ENCODE data around the gene CCDC188. TPM values are rescaled to one million over a fixed set of nuclear protein-coding genes. Genes with fewer than 3 reads are reported as not detected.

Gene CCDC188
- total and polyA plus RNA-seq, 2 of the 8 experiments (the other 6 are each of a cell fraction or from before 2014, with no cell fraction given) = not detected

DNA sequence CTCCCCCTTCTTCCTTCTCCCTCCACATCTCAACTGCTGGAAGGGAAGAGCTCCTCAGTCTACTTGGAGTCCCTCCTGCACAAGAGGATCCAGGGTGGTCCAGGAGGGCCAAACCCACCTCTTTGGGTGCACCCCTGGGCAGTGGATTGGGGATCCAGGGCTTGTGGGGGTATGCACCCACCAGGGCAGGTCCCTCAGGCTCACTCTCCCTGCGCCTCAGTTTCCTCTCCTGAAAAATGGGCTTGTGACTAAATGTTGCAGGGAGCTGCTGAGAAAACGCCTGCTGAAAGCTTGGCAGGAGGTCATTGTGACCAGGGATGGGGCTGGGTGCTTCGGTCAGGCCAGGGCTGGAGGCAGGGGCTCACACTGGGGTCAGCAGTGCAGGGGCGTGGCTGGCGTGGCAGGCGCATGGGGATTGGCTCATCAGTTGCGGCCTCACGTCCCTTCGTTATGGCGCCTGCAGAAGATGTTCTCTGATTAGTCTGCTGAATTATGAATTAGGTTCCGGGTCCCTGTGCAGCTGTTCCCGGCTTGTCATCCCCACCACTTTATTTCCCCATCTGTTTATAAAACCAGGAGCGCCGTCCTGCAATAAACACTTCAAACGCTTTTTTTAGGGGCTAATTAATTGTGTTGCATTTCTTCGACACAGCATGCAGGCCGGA lies 25.7 kb upstream of the CCDC188 start:
- Histone ChIP-seq H3K18ac (ENCODE audit: extremely low read depth, low read length) (no peak overlapping the region), H3K9me3 (ENCODE audit: insufficient read depth in 2 of 2, low read depth in 1 of 2, low read length in 1 of 2) (no peaks in the 10 kb centered on the region), H3K14ac (ENCODE audit: insufficient read length) (no peak overlapping the region), H3K4me3 (ENCODE audit: extremely low read depth in 1 of 4, insufficient read depth in 2 of 4, low read depth in 3 of 4, low read length in 4 of 4) (no peak overlapping the region), H4K8ac (ENCODE audit: extremely low read depth, insufficient read depth, low read length) (no peak overlapping the region; the same call in 1 of the 2 replicates), H4K5ac (ENCODE audit: insufficient read length, low read depth, low read length) (no peak overlapping the region), H3K56ac (replicated peaks; ENCODE audit: insufficient read length, low read depth, low read length) (no peak overlapping the region), H3K27ac (ENCODE audit: low read depth, low read length) (no peak overlapping the region), H2BK12ac (ENCODE audit: low read depth, low read length) (no peak overlapping the region), H3K4me2 (ENCODE audit: insufficient read depth in 1 of 2, low read depth in 2 of 2, low read length in 2 of 2) (no peak overlapping the region), H2AFZ (ENCODE audit: low read length) (no peak overlapping the region), H2BK120ac (replicated peaks; ENCODE audit: low read depth, low read length) (no peak overlapping the region), H3K23me2 (ENCODE audit: low read depth, low read length) (no peaks in the 10 kb centered on the region), H4K91ac (replicated peaks; ENCODE audit: insufficient read length, low read length) (no peak overlapping the region), H3K79me1 (ENCODE audit: low read depth, low read length) (no peaks in the 10 kb centered on the region), H3K9ac (replicated peaks in 1 of 4; ENCODE audit: extremely low read depth in 1 of 4, low read depth in 3 of 4, low read length in 3 of 4) (no peak overlapping the region), H2AK5ac (ENCODE audit: low read depth, low read length) (no peak overlapping the region), H4K20me1 (replicated peaks in 1 of 2; ENCODE audit: control insufficient read depth in 1 of 2, insufficient read depth in 2 of 2, low read length in 2 of 2) (no peaks in the 10 kb centered on the region), H3K4ac (replicated peaks; ENCODE audit: insufficient read length, low read depth, low read length) (no peak overlapping the region), H2BK5ac (ENCODE audit: low read depth, low read length) (no peak overlapping the region), H3K36me3 (ENCODE audit: control insufficient read depth in 2 of 4, insufficient read depth in 4 of 4, low read length in 3 of 4) (no peaks in the 10 kb centered on the region), H3K23ac (ENCODE audit: insufficient read length) (no peak overlapping the region), H2BK15ac (ENCODE audit: low read length) (no peak overlapping the region), H3K4me1 (replicated peaks in 1 of 4; ENCODE audit: control insufficient read depth in 3 of 4, insufficient read depth in 4 of 4, low read length in 3 of 4) (peaks cover 0 to 8% (median 0%) of the 10 kb centered on the region in 4 experiments; a peak in 2 of 7 replicates), H2BK20ac (ENCODE audit: low read length) (no peak overlapping the region), H3K27me3 (replicated peaks in 1 of 4; ENCODE audit: control insufficient read depth in 3 of 4, extremely low read depth in 1 of 4, insufficient read depth in 3 of 4, low read length in 3 of 4) (no peaks in the 10 kb centered on the region), H3K79me2 (ENCODE audit: control insufficient read depth in 1 of 2, insufficient read depth in 2 of 2, low read length in 2 of 2) (no peaks in the 10 kb centered on the region)
- CTCF ChIA-PET (ENCODE audit: partially characterized antibody) = interaction anchor here (0.8 to 4.6 kb wide), 9 partner anchors 10 to 108 kb away, joined by 3 to 22 read pairs (median 11); no protein-coding TSS in a partner anchor
- DNase-seq (ENCODE audit: low read depth in 1 of 2, low spot score in 2 of 2) (no peak), FAIRE-seq (no peak)
- 92% methylated on average over 17 of the region's 17 CpGs; no CpG with 5 or more reads in 1 of the 2 experiments for WGBS, 2 experiments (ENCODE audit: extremely low coverage in 1 of 2, insufficient coverage in 1 of 2, insufficient read length in 1 of 2, insufficient replicate concordance in 2 of 2, low coverage in 1 of 2, low lambda C conversion rate in 2 of 2, missing lambda C conversion rate in 1 of 2)
- POLR2A ChIA-PET (ENCODE audit: partially characterized antibody) = interaction anchor here (1.7 kb wide), 1 partner anchor 63 kb away, joined by 3 read pairs; no protein-coding TSS in a partner anchor
- no peak for TF ChIP-seq POU5F1 (IDR thresholded peaks at IDR 0.05; ENCODE audit: low read depth, low read length)
- TF ChIP-seq BRCA1 (IDR thresholded peaks at IDR 0.05; ENCODE audit: low read depth, low read length) = no peak
- no peak for TF ChIP-seq TCF12 (IDR thresholded peaks at IDR 0.05; ENCODE audit: low read depth, low read length)
- TF ChIP-seq TAF7 (optimal IDR thresholded peaks at IDR 0.05; ENCODE audit: borderline replicate concordance, low read depth, low read length) = no peak
- TF ChIP-seq ASH2L (IDR thresholded peaks at IDR 0.05; ENCODE audit: low read length) = no peak
- TF ChIP-seq, protein P1, sequence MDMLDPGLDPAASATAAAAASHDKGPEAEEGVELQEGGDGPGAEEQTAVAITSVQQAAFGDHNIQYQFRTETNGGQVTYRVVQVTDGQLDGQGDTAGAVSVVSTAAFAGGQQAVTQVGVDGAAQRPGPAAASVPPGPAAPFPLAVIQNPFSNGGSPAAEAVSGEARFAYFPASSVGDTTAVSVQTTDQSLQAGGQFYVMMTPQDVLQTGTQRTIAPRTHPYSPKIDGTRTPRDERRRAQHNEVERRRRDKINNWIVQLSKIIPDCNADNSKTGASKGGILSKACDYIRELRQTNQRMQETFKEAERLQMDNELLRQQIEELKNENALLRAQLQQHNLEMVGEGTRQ (IDR thresholded peaks at IDR 0.05; ENCODE audit: low read length) = no peak
- TF ChIP-seq RAD21 (IDR thresholded peaks at IDR 0.05 in 1 of 2, conservative IDR thresholded peaks at IDR 0.05 in 1 of 2; ENCODE audit: low read depth in 2 of 2, low read length in 2 of 2) = no peak
- TF ChIP-seq, protein P2, sequence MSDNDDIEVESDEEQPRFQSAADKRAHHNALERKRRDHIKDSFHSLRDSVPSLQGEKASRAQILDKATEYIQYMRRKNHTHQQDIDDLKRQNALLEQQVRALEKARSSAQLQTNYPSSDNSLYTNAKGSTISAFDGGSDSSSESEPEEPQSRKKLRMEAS (IDR thresholded peaks at IDR 0.05) = no peak
- TF ChIP-seq NRF1 (IDR thresholded peaks at IDR 0.05; ENCODE audit: low read depth, low read length) = no peak
- TF ChIP-seq HDAC2 (IDR thresholded peaks at IDR 0.05; ENCODE audit: borderline replicate concordance in 1 of 2, low read depth in 2 of 2, low read length in 2 of 2) = no peak
- no peak for TF ChIP-seq SP4 (IDR thresholded peaks at IDR 0.05; ENCODE audit: low read length)
